ENCODE results near the gene SCARF2.

DNA sequence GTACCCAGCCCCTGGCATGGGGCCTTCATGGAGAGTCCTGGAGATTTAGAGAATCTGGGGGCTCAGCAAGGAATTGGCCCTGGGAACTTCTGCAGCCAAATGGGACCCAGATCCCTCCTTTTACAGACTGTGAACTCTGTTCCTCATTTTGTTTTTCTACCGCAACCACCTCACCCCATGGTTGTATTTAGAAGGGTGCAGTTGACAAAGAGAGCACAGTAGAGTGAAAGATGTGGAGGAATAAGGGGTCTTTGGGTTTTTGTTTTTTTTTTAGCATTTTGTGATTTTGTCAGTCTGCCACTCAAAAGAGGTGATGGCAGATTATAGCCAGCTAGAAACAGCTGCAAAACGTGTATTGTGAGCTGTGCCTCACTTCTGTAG, 41.7 kb downstream of the SCARF2 start:
- TF ChIP-seq, protein P1, sequence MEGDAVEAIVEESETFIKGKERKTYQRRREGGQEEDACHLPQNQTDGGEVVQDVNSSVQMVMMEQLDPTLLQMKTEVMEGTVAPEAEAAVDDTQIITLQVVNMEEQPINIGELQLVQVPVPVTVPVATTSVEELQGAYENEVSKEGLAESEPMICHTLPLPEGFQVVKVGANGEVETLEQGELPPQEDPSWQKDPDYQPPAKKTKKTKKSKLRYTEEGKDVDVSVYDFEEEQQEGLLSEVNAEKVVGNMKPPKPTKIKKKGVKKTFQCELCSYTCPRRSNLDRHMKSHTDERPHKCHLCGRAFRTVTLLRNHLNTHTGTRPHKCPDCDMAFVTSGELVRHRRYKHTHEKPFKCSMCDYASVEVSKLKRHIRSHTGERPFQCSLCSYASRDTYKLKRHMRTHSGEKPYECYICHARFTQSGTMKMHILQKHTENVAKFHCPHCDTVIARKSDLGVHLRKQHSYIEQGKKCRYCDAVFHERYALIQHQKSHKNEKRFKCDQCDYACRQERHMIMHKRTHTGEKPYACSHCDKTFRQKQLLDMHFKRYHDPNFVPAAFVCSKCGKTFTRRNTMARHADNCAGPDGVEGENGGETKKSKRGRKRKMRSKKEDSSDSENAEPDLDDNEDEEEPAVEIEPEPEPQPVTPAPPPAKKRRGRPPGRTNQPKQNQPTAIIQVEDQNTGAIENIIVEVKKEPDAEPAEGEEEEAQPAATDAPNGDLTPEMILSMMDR (IDR thresholded peaks at IDR 0.05; ENCODE audit: control extremely low read depth in 1 of 3, insufficient read depth in 1 of 3, low read depth in 1 of 3, low read length in 3 of 3), result no peak
- no peak for TF ChIP-seq CHD2 (IDR thresholded peaks at IDR 0.05; ENCODE audit: low read length)
